GM19467 (cell line): ENCODE results near the gene LHX6.
A peak's percentile ranks its signal among the peaks of the same experiment; 100 is the strongest.

ENCODE experiments used
- ATAC-seq: cut with Tn5 transposase; IDR thresholded peaks from one replicate; pipeline ENCODE4 v1.9.1; 2021; ENCODE audit warnings: mild to moderate bottlenecking, moderate library complexity; ENCODE audit not compliant: unreplicated experiment

The LHX6 gene

GRCh38 chr9:122228568-122229484, at the start of gene LHX6:
Gene LHX6 (minus strand): TSS chr9:122228957. CDS start chr9:122228740, 217 bp downstream.
- no peak for ATAC-seq

- ATAC-seq = no peak
These were observed 48.6 kb upstream of the LHX6 start for GRCh38 chr9:122277285-122277897.

- ATAC-seq = no peak
These were observed 47.3 kb upstream of the LHX6 start for GRCh38 chr9:122276096-122276495.

GRCh38 chr9:122274055-122274454, 45.3 kb upstream of the LHX6 start:
- ATAC-seq = no peak

- no peak for ATAC-seq
These were observed 39.5 kb upstream of the LHX6 start for GRCh38 chr9:122268041-122268814.

GRCh38 chr9:122265149-122265915, 36.6 kb upstream of the LHX6 start:
- ATAC-seq = peak; percentile 25

- ATAC-seq = peak; percentile 90
These were observed 35.8 kb upstream of the LHX6 start, which contains the start of the genes MRRF and RBM18 for GRCh38 chr9:122264360-122265148. Gene MRRF (plus strand): TSS chr9:122264882. CDS start chr9:122270892, 6,010 bp downstream. Gene RBM18 (minus strand): TSS chr9:122264840. CDS start chr9:122261492, 3,348 bp downstream.

GRCh38 chr9:122263699-122264349, 35.1 kb upstream of the LHX6 start:
- ATAC-seq = no peak

GRCh38 chr9:122262073-122262472, 33.3 kb upstream of the LHX6 start:
- no peak for ATAC-seq

GRCh38 chr9:122261469-122261881, 32.7 kb upstream of the LHX6 start:
- ATAC-seq = no peak

GRCh38 chr9:122258886-122259415, 30.2 kb upstream of the LHX6 start:
- no peak for ATAC-seq

- ATAC-seq = no peak
These were observed 27.4 kb upstream of the LHX6 start for GRCh38 chr9:122256206-122256605.

- no peak for ATAC-seq
These were observed 26.0 kb upstream of the LHX6 start for GRCh38 chr9:122254761-122255160.

- no peak for ATAC-seq
These were observed 24.0 kb upstream of the LHX6 start for GRCh38 chr9:122252796-122253195.

GRCh38 chr9:122251351-122251750, 22.6 kb upstream of the LHX6 start:
- ATAC-seq = no peak

GRCh38 chr9:122248448-122248865, 19.7 kb upstream of the LHX6 start:
- no peak for ATAC-seq

GRCh38 chr9:122246666-122247065, 17.9 kb upstream of the LHX6 start:
- no peak for ATAC-seq

GRCh38 chr9:122244349-122244748, 15.6 kb upstream of the LHX6 start:
- ATAC-seq = no peak

GRCh38 chr9:122239722-122240121, 11.0 kb upstream of the LHX6 start:
- no peak for ATAC-seq
